Right cardiac atrium (tissue), 5 donors: ENCODE data around the gene FSTL3. TPM values are rescaled to one million over a fixed set of nuclear protein-coding genes. Genes with fewer than 3 reads are reported as not detected.
"Not testable (repeated sequence)": the region's sequence is repeated elsewhere in the genome, so short reads cannot be mapped to it uniquely, and the experiment has no call there.

ENCODE experiments used
- ATAC-seq, 2 donors: fragments of 200-7000 bp; cut with Tn5 transposase; one replicate each; pipeline versions ENCODE4 v1.8.0 to v1.9.1; 2020; ENCODE audit warnings: moderate library complexity in 2 of 2, mild to moderate bottlenecking in 1 of 2
- DNase-seq, 3 donors: peaks; one replicate each; pipeline ENCODE4 v3.0.0-alpha.2; 2020
- H3K27ac ChIP-seq: one replicate; pipeline ENCODE4 v1.5.1; 2013; ENCODE audit warnings: mild to moderate bottlenecking, low read length, control low read depth, moderate library complexity
- H3K27me3 ChIP-seq: one replicate; pipeline ENCODE4 v1.6.1; 2013; ENCODE audit not compliant: control insufficient read depth, insufficient read depth
- H3K4me1 ChIP-seq: one replicate; pipeline ENCODE4 v1.6.1; 2013; ENCODE audit warnings: low read length; ENCODE audit not compliant: control insufficient read depth, insufficient read depth
- H3K4me3 ChIP-seq: one replicate; pipeline ENCODE4 v1.5.1; 2013; ENCODE audit warnings: low read length, control low read depth
- H3K9me3 ChIP-seq: one replicate; pipeline ENCODE4 v1.6.1; 2013; ENCODE audit warnings: low read length; ENCODE audit not compliant: control insufficient read depth
- WGBS: extraction: QIAGEN DNeasy Blood & Tissue Kit; methylation state at CpG from one replicate; pipeline ENCODE4 v1.1.7; 2013; 5-methylcytosine and 5-hydroxymethylcytosine counted together
- intact Hi-C, 4 donors: fragments of 100-400 bp; cut with DNase I; formaldehyde crosslinking; loops; one replicate each; pipeline versions ENCODE4 v1.11.0 to v1.14.0; 2022 to 2023
- long read RNA-seq, 4 donors: library from polyadenylated mRNA; unstranded; transcript quantifications; one replicate each; pipeline ENCODE4 v2.0.0, GENCODE V29; 2020 to 2021
- polyA plus RNA-seq: library from polyadenylated mRNA; stranded (reverse); fragments of 200-250 nt; gene quantifications from one replicate; pipeline ENCODE4 v1.2.3, GENCODE V29; 2013
- total RNA-seq, 4 donors: library from RNA; stranded (reverse); fragmentation: NEBNext Ultra II Directional; extraction: Animal tissue kit (Norgen Biotek cat#: 25700); gene quantifications; one replicate each; pipeline ENCODE4 v1.2.1, GENCODE V29; 2021
- donor health status: healthy with polysubstance abuse.
- donor health status: DM: no; HTN: yes; CAD: no.
- donor health status: DM: no; HTN: no; CAD: no.
- donor health status: DM: no; HTN: yes; CAD: no; lungs with severe emphysema.
- donor health status: DM: yes; HTN: yes; CAD: no.

Gene FSTL3
- 100 to 1,000 TPM in 1 of 4 donors, 10 to 100 TPM in 3; 47.1 to 110 (median 61.9) TPM for total RNA-seq
- 64.1 TPM for polyA plus RNA-seq
- long read RNA-seq, donor 1, transcript FSTL3-201 (5 exons, 2,542 nt): major isoform, 42 of 114 reads
- long read RNA-seq, donor 1, partial matches to known transcripts: 68 of 114 reads
- long read RNA-seq, donor 1, other reads (novel, unspliced or antisense): 3 of 114 reads
- long read RNA-seq, donor 2, transcript FSTL3-201 (5 exons, 2,542 nt): major isoform, 17 of 37 reads
- long read RNA-seq, donor 2, partial matches to known transcripts: 19 of 37 reads
- long read RNA-seq, donor 2, other reads (novel, unspliced or antisense): 0 of 37 reads
- long read RNA-seq, donor 3, transcript FSTL3-201 (5 exons, 2,542 nt): major isoform, 193 of 337 reads
- long read RNA-seq, donor 3, partial matches to known transcripts: 39 of 337 reads
- long read RNA-seq, donor 3, other reads (novel, unspliced or antisense): 103 of 337 reads
- long read RNA-seq, donor 4, transcript FSTL3-201 (5 exons, 2,542 nt): major isoform, 45 of 67 reads
- long read RNA-seq, donor 4, partial matches to known transcripts: 18 of 67 reads
- long read RNA-seq, donor 4, other reads (novel, unspliced or antisense): 1 of 67 reads

DNA sequence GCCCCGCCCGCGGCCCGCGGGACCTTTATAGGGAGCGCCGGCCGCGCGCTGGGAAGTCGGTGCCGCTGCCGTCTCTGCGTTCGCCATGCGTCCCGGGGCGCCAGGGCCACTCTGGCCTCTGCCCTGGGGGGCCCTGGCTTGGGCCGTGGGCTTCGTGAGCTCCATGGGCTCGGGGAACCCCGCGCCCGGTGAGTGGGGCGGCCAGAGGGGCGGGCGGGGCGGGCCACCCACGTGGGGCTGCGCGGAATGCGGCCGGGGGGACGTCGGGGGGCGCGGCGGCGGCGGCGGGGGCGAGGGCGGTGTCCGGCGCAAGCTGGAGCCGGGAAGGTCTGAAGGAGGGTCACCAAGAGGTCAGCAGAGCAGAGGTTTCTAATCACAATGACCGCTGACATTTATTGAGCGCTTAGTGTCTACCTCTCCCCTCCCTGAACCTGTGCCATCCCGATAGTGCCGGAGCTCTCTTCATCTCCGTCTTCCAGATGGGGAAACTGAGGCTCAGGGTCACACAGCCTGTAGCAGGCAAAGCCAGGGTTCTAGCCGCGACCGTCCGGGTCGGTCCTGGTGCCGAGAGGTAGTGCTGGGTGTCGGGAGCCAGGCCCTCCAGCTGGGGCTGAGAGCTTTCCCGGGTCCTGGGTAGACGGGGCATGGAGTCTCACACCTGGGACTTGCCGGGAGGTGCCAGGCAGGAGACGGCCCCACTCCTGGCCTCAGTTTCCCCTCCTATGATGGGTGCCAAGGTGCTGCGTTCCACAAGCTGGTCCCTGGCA is at the start of gene FSTL3:
Gene FSTL3 (plus strand): TSS at position 54 of the 767 bp plus-strand sequence. CDS start 32 bp downstream, at position 86.
- ATAC-seq (no peak), DNase-seq (peak; percentile 73 to 86 (median 85))
- Histone ChIP-seq H3K9me3 (no peaks in the 10 kb centered on the region), H3K27ac (peak within 1 kb of the TSS; percentile 97), H3K4me3 (peak within 1 kb of the TSS; percentile 84), H3K27me3 (no peaks in the 10 kb centered on the region), H3K4me1 (no peaks in the 10 kb centered on the region)
- WGBS: 4% methylated on average over 63 of the region's 63 CpGs
- intact Hi-C loops: no loop called here

DNA sequence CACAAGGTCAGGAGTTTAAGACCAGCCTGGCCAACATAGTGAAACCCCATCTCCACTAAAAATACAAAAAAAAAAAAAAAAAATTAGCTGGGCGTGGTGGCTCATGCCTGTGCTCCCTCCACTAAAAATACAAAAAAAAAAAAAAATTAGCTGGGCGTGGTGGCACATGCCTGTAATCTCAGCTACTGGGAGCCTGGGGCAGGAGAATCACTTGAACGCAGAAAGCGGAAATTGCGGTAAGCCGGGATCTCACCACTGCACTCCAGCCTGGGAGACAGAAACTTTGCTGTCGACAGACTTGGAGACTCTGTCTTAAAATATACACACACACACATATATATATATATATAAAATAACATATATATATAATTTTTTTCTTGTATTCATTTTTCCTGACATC is 49.6 kb upstream of the FSTL3 start:
- H3K27me3 ChIP-seq, H3K4me1 ChIP-seq, intact Hi-C loops, H3K4me3 ChIP-seq, ATAC-seq, H3K9me3 ChIP-seq, H3K27ac ChIP-seq, DNase-seq: not testable (repeated sequence)
- WGBS: 95% methylated on average over 7 of the region's 7 CpGs

DNA sequence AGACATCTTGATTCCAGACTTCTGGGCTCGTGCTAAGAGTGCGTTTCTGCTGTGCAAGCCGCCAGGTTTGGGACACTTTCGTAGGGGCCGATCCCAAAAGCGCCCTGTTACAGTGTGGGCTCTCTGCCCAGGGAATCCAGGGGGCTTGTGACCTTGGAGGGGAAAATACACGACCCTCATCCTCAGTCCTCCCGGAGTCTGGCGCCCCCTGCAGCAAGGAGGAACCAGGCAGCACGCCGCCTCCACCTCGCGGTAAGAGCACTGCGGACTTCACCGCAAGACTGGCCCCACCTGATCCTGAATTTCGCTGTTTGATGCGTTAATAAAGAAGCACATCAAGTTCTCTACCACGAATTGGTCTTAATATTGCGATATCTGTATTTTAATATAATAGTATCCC is 48.0 kb upstream of the FSTL3 start:
- no peaks in the 10 kb centered on the region for H3K9me3 ChIP-seq
- H3K4me3 ChIP-seq: no peak overlapping the region
- no peak for ATAC-seq
- H3K4me1 ChIP-seq: no peaks in the 10 kb centered on the region
- DNase-seq: peak in 1 of 3 donors; percentile 45
- H3K27ac ChIP-seq: no peak overlapping the region
- intact Hi-C loops: no loop called here
- H3K27me3 ChIP-seq: no peaks in the 10 kb centered on the region
- WGBS: 87% methylated on average over 19 of the region's 19 CpGs

DNA sequence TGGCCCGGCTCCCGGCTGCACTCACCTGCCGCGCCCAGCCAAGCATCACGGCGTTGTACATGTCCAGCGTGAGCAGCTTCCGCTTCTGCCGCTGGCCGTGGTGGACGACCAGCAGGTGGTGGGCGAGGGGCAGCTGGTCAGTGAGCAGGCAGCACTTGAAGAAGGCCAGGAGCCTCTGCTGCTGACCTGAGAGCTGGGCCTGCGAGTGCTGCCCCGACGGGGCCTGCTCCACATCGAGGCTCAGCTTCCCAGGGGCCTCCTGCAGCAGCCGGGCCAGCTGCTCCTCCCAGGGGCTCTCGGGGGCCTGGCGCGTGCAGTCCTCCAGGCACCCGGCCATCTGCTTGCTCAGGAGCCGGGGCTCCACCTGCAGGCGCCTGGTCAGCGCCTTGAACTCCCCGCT is 46.7 kb upstream of the FSTL3 start:
- 68% methylated on average over 25 of the region's 25 CpGs for WGBS

DNA sequence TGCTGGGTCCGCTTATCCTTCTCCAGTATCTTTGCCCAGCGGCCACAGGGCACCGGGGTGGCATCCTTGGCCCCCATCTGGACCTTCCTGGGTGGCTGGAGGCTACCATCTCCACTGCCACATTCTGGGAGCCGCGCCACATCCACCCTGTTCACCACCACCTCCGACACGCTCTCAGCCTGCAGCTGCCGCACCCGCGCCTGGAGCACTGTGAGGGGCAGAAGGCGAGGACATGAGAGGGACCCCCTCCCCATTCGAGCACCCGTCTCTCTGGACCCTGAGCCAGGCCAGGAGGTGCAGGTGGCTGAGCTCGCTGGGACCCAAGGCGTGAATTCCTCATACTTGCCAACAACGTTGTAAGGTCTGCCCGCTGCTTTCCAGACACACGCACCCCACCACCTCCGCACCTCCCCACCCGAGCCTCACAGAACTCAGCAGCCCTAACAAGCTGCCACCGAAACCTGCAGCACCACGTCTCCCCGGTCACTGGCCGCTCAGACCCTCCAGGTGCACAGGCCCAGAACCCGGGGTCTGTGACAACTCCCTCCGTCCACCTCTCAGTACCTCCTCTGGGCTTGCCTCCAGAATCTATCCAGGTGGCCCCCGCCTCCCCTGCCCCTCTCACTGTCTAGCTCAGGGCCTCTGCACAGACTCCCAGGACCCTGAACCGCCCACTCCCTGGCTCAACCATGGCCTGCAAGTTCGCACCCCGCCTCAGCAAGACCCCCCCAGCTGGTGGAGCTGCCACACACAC is 46.1 kb upstream of the FSTL3 start:
- H3K4me1 ChIP-seq: peaks cover 3% of the 10 kb centered on the region
- WGBS: 85% methylated on average over 30 of the region's 30 CpGs

More for the DNA sequence above, 46.7 kb upstream of the FSTL3 start:
- H3K4me1 ChIP-seq, H3K4me3 ChIP-seq, intact Hi-C loops, H3K9me3 ChIP-seq, H3K27ac ChIP-seq, H3K27me3 ChIP-seq, ATAC-seq: not testable (repeated sequence)
- DNase-seq: peak in 2 of 3 donors; percentile 41 to 48

DNA sequence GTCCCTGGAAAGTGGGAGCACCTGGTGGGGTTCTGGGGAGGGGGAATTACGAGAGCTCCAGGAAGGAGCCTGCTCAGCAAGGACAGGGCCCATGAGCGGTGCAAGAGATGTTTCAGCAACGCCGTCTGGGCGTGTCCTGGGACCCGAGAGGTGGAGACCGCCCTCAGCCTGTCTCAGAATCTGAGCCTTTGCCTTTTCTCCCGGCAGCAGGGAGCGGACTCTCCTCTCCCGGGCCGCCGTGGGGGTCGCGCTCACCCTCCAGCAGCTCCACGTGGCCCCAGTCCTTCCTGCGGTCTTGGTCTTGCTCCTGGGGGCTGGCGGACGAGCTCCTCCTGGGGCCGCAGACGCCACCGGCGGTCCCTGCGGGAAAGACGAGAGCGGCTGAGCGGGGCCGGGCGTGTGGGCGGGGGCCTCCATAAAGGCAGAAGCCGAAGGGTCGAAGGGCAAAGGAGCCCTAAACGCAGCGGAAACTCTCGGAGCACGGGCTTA is 43.6 kb upstream of the FSTL3 start:
- Histone ChIP-seq H3K9me3 (no peaks in the 10 kb centered on the region), H3K4me1 (peaks cover 3% of the 10 kb centered on the region), H3K27me3 (no peaks in the 10 kb centered on the region), H3K4me3 (peak overlapping the region; percentile 83), H3K27ac (no peak overlapping the region)
- 1% methylated on average over 35 of the region's 35 CpGs for WGBS
- ATAC-seq (peak; percentile 12 to 31), DNase-seq (peak in 2 of 3 donors; percentile 65 to 72)
- intact Hi-C loops: no loop called here

More for the DNA sequence above, 46.1 kb upstream of the FSTL3 start:
- Histone ChIP-seq H3K27me3 (no peaks in the 10 kb centered on the region), H3K27ac (no peak overlapping the region), H3K9me3 (no peaks in the 10 kb centered on the region), H3K4me3 (no peak overlapping the region)
- peak in 1 of 3 donors; percentile 48 for DNase-seq
- ATAC-seq: no peak
- intact Hi-C loops: no loop called here

DNA sequence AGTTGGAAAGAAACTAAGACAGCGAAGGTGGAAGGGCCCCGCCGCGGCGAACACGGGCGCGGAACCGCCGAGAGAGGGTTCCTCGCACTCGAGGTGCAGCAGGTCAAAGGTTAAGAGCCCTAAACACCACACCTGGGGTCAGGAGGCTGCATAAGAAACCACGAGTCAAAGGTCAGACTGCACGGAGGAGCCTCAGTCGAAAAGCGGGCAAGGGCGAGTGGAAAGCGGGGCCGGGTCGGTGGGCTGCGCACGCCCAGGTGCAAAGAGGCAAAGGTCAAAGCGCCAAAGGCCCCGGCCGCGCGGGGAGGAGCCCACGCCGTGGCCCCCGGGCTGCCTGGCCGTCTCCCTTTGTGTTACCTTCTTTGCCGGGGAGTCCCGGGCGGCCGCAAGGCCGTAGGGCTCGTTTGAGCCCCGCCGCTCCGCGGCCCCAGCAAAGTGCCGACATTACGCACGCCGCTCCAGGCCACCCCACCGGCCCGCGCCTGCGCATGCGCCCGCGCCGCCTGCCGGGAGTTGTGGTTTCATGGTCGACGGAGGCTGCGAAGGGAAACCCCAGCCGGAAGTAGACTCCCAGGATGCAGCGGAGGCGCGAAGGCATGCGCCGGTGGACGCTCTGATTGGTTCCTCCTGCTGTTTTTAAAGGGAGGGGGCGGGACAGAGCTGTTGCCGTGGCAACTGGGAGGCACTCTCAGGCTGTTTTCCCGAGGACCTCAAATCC is 43.0 kb upstream of the FSTL3 start, which contains the start of gene POLRMT:
Gene POLRMT (minus strand): TSS at position 470 of the 718 bp plus-strand sequence. CDS start 25 bp downstream, at position 445.
- intact Hi-C loops: no loop called here
- ATAC-seq: peak; percentile 96 to 98

DNA sequence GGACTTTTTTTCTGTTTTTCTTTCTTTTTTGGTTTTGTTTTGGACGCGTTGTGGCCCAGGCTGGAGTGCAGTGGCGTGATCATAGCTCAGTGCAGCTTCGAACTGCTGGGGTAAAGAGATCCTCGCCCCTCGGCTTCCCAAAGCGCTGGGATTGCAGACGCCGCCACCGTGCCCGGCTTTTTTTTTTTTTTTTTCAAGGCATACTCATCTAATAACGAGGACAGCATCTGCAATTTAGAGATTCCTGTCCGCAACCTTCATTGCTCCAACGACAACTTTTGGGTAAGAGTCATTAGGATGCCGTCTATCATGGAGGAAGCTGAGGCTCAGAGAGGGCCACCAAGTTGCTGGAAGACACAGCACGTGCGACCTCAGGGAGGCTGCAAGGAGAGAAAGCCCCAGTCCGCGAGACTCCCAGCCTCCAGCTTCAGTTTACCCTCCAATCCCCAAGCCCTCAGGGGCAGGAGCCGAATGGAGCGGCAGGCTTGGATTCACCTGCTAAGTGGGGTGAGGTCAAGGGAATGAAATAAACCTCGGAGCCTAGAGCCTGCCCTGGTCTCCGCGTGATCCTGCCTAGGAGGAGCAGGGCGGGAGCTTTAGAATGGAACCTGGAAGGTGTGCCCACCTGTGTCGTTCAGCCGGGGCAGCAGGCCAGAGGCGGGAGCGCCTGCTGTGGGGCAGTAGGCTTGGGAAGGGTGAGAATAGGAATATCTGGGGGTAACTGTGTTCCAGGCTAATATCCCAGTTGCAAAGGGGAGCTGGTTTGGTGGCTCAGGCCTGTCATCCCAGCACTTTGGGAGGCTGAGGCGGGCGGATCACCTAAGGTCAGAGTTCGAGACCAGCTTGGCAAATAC is 42.2 kb upstream of the FSTL3 start:
- Histone ChIP-seq H3K4me1 (peaks cover 5% of the 10 kb centered on the region), H3K4me3 (peak overlapping the region; percentile 76), H3K27me3 (no peaks in the 10 kb centered on the region), H3K27ac (peak overlapping the region; percentile 53), H3K9me3 (no peaks in the 10 kb centered on the region)
- intact Hi-C loops: no loop called here
- 25% methylated on average over 32 of the region's 32 CpGs for WGBS
- DNase-seq: peak in 1 of 3 donors; percentile 51
- ATAC-seq: no peak

More for the DNA sequence above, 43.0 kb upstream of the FSTL3 start, which contains the start of gene POLRMT:
- peak; percentile 99 to 100 (median 99) for DNase-seq
- no peaks in the 10 kb centered on the region for H3K27me3 ChIP-seq
- peaks cover 3% of the 10 kb centered on the region for H3K4me1 ChIP-seq
- peak within 1 kb of the TSS; percentile 53 for H3K27ac ChIP-seq
- peak within 1 kb of the TSS; percentile 83 for H3K4me3 ChIP-seq
- no peaks in the 10 kb centered on the region for H3K9me3 ChIP-seq
- under 1% methylated on average over 67 of the region's 67 CpGs for WGBS

DNA sequence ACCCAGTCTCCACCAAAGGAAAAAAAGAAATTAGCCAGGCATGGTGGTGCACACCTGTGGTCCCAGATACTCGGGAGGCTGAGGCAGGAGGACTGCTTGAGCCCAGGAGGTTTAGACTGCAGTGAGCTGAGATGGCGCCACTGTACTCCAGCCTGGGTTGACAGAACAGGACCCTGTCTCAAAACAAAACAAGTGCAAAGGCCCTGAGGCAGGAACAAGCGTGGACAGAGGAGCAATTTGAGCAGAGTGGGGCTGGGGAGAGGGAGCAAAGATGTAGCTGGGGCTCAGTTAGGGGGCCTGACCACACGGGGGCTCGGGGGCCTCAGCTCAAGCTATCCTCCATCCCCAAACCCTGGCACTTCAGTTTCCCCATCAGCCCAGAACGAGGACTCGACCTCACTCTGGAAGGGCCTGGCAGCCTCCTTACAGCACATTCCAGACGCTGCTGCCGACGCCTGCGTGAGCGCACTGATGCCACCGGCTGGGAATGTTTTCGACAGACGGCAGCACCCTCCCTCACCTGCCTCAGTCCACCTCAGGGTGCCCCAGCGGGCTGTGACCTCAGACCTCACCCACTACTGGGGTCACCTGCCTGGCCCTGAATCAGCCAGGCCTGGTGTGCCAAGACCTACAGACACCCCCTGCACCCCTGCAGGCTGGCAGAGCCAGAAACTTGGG is 41.1 kb upstream of the FSTL3 start:
- Histone ChIP-seq H3K4me1 (peaks cover 6% of the 10 kb centered on the region), H3K4me3 (no peak overlapping the region), H3K27ac (no peak overlapping the region), H3K27me3 (no peaks in the 10 kb centered on the region), H3K9me3 (no peaks in the 10 kb centered on the region)
- ATAC-seq (no peak), DNase-seq (peak in 2 of 3 donors; percentile 41 to 60)
- intact Hi-C loops: no loop called here
- WGBS: 82% methylated on average over 16 of the region's 16 CpGs
